HG03457 (cell line): ENCODE data around the gene POU6F2.

ENCODE experiments used
- ATAC-seq: cut with Tn5 transposase; IDR thresholded peaks from one replicate; pipeline ENCODE4 v1.9.1; 2021; ENCODE audit warnings: moderate number of reproducible peaks; ENCODE audit not compliant: unreplicated experiment

POU6F2 gene

DNA sequence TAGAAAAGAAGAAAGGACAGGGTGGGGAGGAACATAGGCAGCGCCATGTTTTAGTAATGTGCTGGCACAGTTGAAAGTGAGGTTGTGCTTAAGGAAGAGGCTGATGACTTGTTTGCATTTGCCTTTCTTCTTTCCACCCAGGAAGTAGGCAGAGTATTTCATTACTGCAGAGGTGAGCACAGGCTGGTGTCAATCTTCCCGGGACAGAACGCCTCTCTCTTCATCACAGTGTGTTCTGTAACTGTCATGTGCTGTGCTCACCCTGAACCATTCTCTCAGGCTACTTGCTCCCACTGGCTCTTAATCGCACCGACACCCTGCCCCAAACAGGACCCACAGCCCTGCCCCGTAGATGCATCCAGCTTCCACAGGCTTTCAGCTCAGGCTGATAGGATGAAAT lies 452.7 kb downstream of the POU6F2 start:
- ATAC-seq: no peak

GRCh38 chr7:39430909-39431641 lies 453.4 kb downstream of the POU6F2 start:
- no peak for ATAC-seq

GRCh38 chr7:39432368-39432767 lies 454.7 kb downstream of the POU6F2 start:
- no peak for ATAC-seq

DNA sequence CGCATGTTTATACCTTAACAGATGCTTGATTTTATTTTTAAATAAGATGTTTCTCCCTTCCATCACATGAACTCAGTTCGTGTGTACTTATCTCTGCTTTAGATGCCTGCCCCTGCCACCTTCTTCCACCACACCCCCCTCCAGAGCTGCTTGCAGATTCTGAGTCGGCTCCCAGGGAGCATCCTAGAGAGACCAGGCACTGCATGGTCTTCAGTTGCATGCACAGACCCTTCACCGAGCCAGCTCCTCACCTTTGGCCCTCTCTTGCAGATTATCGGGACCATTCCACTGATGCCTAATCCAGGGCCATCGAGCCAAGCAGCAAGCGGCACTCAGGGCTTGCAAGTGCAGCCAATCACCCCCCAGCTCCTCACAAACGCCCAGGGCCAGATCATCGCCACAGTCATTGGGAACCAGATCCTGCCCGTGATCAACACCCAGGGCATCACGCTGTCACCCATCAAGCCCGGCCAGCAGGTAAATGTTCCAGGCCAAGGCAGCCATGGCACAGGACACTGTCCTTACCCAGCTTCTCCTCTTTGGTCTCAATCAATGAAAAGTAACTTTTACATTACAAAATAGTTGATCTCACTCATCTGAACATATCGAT lies 455.2 kb downstream of the POU6F2 start:
- no peak for ATAC-seq

- ATAC-seq: no peak
Measured at GRCh38 chr7:39433550-39433949, 455.8 kb downstream of the POU6F2 start.

DNA sequence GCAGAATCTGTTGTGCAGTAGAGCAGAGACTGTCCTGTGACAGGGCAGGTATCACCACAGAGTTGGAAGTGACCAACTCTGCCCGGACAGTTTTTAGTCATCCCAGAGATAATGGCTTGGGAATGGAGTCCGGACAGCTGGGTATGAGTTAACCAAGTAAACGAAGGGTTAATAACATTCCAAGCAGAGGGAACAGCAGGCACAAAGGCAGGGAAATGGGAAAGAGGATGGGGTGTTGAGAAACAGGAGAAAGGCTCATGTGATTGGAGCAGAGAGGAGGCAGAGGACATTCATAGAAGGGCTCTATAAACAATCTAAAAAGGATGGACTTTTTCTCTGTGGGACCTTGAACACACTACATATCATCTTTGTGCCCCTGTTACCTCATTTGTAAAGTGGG lies 456.3 kb downstream of the POU6F2 start:
- ATAC-seq: no peak

DNA sequence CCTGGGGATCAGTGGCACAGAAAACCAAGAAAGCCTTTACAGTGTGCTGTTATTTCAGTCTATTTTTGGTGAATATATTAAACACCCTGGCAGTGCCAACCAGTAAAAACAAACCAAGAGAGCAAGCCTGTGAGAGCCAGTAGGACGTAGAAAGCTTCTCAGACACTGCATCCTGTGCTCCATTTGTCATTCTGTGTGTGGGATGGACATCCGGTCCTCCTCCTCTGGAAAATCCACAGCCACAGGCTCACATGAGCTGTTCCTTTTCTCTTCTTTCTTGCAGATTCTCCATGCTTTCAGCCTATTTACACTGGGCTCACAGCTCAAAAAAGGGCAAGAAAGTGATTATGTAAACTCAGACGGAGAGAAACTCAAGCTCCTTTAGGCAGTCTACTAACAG lies 468.8 kb downstream of the POU6F2 start:
- ATAC-seq: no peak

- no peak for ATAC-seq
Measured at GRCh38 chr7:39451901-39452300, 474.2 kb downstream of the POU6F2 start.

DNA sequence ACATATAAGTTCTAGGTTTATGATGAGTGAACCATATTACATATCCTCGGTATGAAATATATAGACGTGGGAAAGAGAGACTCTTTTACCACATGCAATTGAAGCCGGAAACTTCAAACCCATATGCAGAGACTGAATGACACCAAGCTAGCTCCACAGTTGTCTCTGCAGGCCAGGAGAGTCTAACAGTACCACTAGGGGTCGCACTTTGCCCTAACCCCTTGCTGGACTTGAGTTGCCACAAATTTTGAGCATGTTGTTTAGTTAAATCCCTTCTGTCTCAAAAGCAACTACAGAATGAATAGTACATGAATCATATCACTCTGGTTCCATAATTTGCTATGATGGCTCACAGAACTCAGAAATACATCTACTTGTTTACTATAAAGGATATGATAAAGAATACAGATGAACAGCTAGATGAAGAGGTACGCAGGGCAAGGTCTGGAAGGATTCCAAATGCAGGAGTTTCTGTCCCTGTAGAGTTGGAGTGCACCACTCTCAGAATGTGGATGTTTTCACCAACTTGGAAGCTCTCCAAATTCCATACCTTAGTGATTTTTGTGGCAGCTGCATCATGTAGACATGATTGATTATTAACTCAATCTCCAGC lies 476.1 kb downstream of the POU6F2 start:
- no peak for ATAC-seq

DNA sequence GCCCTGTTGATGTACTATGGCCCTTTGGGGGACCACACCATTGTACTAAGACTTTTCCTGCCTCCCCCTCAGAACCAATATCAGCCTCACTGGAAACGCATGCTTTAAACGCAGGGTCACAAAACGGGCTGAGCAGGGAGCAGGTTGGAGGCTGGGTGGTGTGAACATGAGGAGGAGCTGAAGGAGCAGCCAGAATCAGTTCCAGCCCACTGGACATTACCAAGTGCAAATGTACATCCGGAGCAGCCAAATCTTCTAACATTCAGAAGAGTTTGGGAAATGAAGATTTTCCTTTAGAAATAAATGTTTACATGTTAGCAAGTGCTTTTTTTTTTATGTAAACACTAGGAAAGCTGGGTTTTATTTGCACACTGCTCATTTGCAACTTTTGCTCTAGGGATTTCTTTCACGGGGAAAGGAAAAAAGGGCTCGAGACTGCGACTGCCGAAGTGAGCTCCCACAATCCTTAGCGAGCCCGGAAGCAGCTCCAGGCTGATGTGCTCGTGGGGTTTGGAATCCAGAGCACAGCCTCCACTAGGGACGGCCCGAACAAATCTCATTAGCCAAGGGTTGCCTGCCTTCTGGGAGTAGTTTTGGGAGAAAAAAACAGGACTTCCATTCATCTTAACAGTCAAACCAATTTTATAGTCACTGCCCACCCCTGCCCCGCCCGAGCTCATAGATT lies 480.5 kb downstream of the POU6F2 start:
- no peak for ATAC-seq

DNA sequence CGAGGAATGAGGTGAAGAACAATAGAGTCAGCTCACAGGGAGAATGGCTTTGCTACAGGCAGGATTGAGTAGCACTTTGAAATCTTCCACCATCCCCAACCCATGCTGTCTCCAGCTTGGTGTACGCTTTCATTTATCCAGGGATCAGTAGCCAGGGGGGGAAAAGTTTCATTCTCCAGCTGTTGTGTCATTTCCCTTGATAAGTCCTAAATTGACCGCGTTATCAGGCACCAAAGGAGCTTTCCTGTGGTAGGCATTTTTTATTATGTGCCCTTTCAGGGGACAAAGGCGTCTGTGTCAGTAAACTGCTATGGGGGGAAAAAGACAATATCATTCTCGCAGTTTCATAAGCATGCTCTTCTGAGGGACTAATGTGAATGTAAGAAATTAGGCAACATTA lies 481.9 kb downstream of the POU6F2 start:
- no peak for ATAC-seq

- ATAC-seq: no peak
Measured at GRCh38 chr7:39460486-39460885, 482.8 kb downstream of the POU6F2 start.

GRCh38 chr7:39461263-39461820 lies 483.6 kb downstream of the POU6F2 start:
- no peak for ATAC-seq

GRCh38 chr7:39463252-39463651 lies 485.5 kb downstream of the POU6F2 start:
- no peak for ATAC-seq

DNA sequence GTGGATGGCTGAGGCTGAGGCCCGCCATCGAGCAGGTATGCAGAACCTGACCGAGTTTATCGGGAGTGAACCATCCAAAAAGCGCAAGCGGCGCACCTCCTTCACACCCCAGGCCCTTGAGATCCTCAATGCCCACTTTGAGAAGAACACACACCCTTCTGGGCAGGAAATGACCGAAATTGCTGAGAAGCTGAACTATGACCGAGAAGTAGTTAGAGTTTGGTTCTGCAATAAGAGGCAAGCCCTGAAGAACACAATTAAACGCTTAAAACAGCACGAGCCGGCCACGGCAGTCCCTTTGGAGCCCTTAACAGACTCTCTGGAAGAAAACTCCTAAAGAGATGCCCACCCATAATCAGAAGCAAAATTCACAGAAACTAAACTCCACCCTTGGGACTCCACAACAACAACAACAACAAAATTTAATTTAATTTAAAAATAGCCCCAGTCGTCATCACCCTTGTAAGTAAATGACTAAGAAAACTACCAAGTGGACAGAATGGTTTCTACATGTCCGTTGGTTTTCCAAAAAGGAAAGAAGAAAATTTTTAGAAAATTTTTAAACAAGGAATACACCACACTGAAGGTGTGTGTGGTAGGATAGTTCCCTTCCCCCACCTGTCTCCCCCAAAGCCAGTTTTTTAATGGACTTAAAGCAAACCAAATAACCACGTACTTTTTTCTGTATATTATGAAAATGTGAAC lies 486.8 kb downstream of the POU6F2 start:
- ATAC-seq: no peak

GRCh38 chr7:39465055-39465929 lies 487.6 kb downstream of the POU6F2 start:
- peak; percentile 82 for ATAC-seq

DNA sequence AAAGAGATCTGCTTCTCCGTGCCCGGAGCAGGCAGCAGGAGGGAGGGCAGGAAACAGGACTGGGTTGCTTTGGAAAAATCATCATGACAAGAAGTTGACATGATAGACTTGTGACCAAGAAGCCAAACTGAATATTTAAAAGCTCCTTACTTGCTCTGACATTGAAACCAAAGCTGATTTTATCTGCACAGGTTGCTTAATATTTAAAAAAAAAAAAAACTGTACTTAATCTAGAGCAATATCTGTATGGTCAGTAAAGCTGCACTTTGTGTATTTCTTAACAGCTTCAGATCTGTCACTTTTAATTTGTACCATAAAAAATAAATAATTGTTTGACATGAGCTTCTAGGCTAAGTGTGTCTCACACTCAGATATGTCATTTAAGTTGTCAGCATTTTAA lies 490.6 kb downstream of the POU6F2 start:
- ATAC-seq: no peak

- no peak for ATAC-seq
Measured at GRCh38 chr7:39468808-39469374, 491.2 kb downstream of the POU6F2 start.

- ATAC-seq: no peak
Measured at GRCh38 chr7:39480901-39481300, 503.2 kb downstream of the POU6F2 start.
